K562 (cell line): Measurements from ENCODE around the gene MACROD2.

ENCODE experiments used
- BHLHE40 ChIP-seq: IDR thresholded peaks from 2 replicates; pipeline ENCODE4 v1.6.1; 2011; ENCODE audit warnings: low read length, improper control_type of control experiment
- FOS ChIP-seq: IDR thresholded peaks from 3 replicates; pipeline ENCODE4 v1.6.1; 2011; ENCODE audit not compliant: insufficient read length; ENCODE audit errors: extremely low read depth
- KDM5B ChIP-seq: fragments of 200-600 bp; sonication (generic); IDR thresholded peaks from 2 replicates; pipeline ENCODE4 v1.6.1; 2012; ENCODE audit warnings: low read depth, mild to moderate bottlenecking, moderate library complexity, low read length, control low read depth, inconsistent platforms; ENCODE audit not compliant: insufficient replicate concordance
- NR2C2 ChIP-seq, 2 experiments: fragments of 200-800 bp in 1 of 2; sonication (Bioruptor generic) in 1 of 2; sonication (generic) in 1 of 2; formaldehyde crosslinking in 1 of 2; IDR thresholded peaks; 2 replicates each; pipeline versions ENCODE4 v1.6.1 to v1.8.0; 2016 to 2022; ENCODE audit warnings: mild to moderate bottlenecking in 1 of 2, missing compliant biosample characterization in 1 of 2, missing genetic modification characterization in 1 of 2, missing genetic modification reagents in 1 of 2
- RBBP5 ChIP-seq: fragments of 200-600 bp; sonication (generic); IDR thresholded peaks from 2 replicates; pipeline ENCODE4 v1.6.1; 2012; ENCODE audit warnings: borderline replicate concordance, mild to moderate bottlenecking, low read length, control low read depth, inconsistent platforms; ENCODE audit not compliant: insufficient read depth, poor library complexity, severe bottlenecking
- REST ChIP-seq, 2 experiments: fragments of 450-650 bp; formaldehyde crosslinking in 1 of 2; IDR thresholded peaks; 2 replicates each; pipeline versions ENCODE4 v1.4.0 to v1.6.1; 2014 to 2020; ENCODE audit warnings: mild to moderate bottlenecking in 2 of 2, borderline replicate concordance in 1 of 2, low read depth in 1 of 2
- SREBF2 ChIP-seq: sonication (generic); formaldehyde crosslinking; IDR thresholded peaks from 2 replicates; pipeline ENCODE4 v1.4.0; 2020; ENCODE audit warnings: mild to moderate bottlenecking, missing genetic modification reagents
- USF2 ChIP-seq: sonication (generic); formaldehyde crosslinking; IDR thresholded peaks from 2 replicates; pipeline ENCODE4 v1.5.0; 2020; ENCODE audit warnings: missing genetic modification reagents
- ZHX1 ChIP-seq: fragments of 150-350 bp; conservative IDR thresholded peaks from 2 replicates; pipeline ENCODE4 v1.6.1; 2014; ENCODE audit warnings: low read length

- TF ChIP-seq NR2C2 (CRISPR knock-in tag; IDR thresholded peaks at IDR 0.05), result no peak
- no peak for TF ChIP-seq NR2C2 (tag; IDR thresholded peaks at IDR 0.05)
- no peak for TF ChIP-seq REST (IDR thresholded peaks at IDR 0.05; ENCODE audit: borderline replicate concordance)
- TF ChIP-seq REST (CRISPR knock-in tag; IDR thresholded peaks at IDR 0.05; ENCODE audit: low read depth), result no peak
- TF ChIP-seq RBBP5, result no peak
- no peak for TF ChIP-seq BHLHE40
- no peak for TF ChIP-seq KDM5B
- TF ChIP-seq USF2 (CRISPR knock-in tag), result no peak
- TF ChIP-seq FOS, result no peak
- no peak for TF ChIP-seq SREBF2 (CRISPR knock-in tag)
- no peak for TF ChIP-seq ZHX1
These were observed 1255.9 kb downstream of the MACROD2 start for GRCh38 chr20:15251171-15251570.
